GM12864 (cell line): Measurements from ENCODE around the gene CCL25.

Experiments
- DNase-seq: peaks from one replicate; pipeline ENCODE4 v3.0.0-alpha.2; 2011; ENCODE audit warnings: low read depth
- H3K4me3 ChIP-seq: 2 replicates; pipeline ENCODE4 v1.5.1; 2011; ENCODE audit warnings: mild to moderate bottlenecking, low read depth, low read length, control low read depth
- CTCF ChIP-seq: IDR thresholded peaks from 2 replicates; pipeline ENCODE4 v1.5.1; 2011; ENCODE audit warnings: low read depth, mild to moderate bottlenecking, moderate library complexity, low read length, control low read depth, inconsistent platforms; ENCODE audit errors: missing control alignments

CCL25 gene

GRCh38 chr19:8052464-8052859, at the start of gene CCL25:
Gene CCL25, plus strand, starts transcription at chr19:8052760. Its CDS starts 290 bp downstream, at chr19:8053050.
- no peak within 1 kb of the TSS for H3K4me3 ChIP-seq
- no peak for TF ChIP-seq CTCF
- no peak for DNase-seq

GRCh38 chr19:8004001-8004400, 48.6 kb upstream of the CCL25 start:
- peak overlapping the region; percentile 67 for H3K4me3 ChIP-seq
- TF ChIP-seq CTCF, result no peak

GRCh38 chr19:8004723-8005513, 47.6 kb upstream of the CCL25 start:
- no peak for TF ChIP-seq CTCF
- H3K4me3 ChIP-seq, result peak overlapping the region; percentile 67
- no peak for DNase-seq

More at GRCh38 chr19:8004001-8004400, 48.6 kb upstream of the CCL25 start:
- no peak for DNase-seq

- TF ChIP-seq CTCF, result no peak
- DNase-seq, result peak; percentile 57
Measured at GRCh38 chr19:8005534-8006256, 46.9 kb upstream of the CCL25 start, which contains the start of gene ELAVL1. Gene ELAVL1, minus strand, starts transcription at chr19:8005641. Its CDS starts 13,826 bp downstream, at chr19:7991815.

GRCh38 chr19:8017808-8018207, 34.8 kb upstream of the CCL25 start:
- DNase-seq, result peak; percentile 38
- no peak overlapping the region for H3K4me3 ChIP-seq
- TF ChIP-seq CTCF, result peak; percentile 83

More at GRCh38 chr19:8005534-8006256, 46.9 kb upstream of the CCL25 start, which contains the start of gene ELAVL1:
- peak within 1 kb of the TSS; percentile 67 for H3K4me3 ChIP-seq

- no peak for TF ChIP-seq CTCF
- H3K4me3 ChIP-seq, result no peak overlapping the region
- DNase-seq, result no peak
Measured at GRCh38 chr19:8020681-8021080, 31.9 kb upstream of the CCL25 start.
